HG03095 (cell line): ENCODE measurements around the gene C1QTNF6.
"Not testable (repeated sequence)": the region's sequence is repeated elsewhere in the genome, so short reads cannot be mapped to it uniquely, and the experiment has no call there.

Source experiments
- ATAC-seq: cut with Tn5 transposase; IDR thresholded peaks from one replicate; pipeline ENCODE4 v1.9.1; 2021; ENCODE audit warnings: moderate library complexity; ENCODE audit not compliant: unreplicated experiment

C1QTNF6 gene

DNA sequence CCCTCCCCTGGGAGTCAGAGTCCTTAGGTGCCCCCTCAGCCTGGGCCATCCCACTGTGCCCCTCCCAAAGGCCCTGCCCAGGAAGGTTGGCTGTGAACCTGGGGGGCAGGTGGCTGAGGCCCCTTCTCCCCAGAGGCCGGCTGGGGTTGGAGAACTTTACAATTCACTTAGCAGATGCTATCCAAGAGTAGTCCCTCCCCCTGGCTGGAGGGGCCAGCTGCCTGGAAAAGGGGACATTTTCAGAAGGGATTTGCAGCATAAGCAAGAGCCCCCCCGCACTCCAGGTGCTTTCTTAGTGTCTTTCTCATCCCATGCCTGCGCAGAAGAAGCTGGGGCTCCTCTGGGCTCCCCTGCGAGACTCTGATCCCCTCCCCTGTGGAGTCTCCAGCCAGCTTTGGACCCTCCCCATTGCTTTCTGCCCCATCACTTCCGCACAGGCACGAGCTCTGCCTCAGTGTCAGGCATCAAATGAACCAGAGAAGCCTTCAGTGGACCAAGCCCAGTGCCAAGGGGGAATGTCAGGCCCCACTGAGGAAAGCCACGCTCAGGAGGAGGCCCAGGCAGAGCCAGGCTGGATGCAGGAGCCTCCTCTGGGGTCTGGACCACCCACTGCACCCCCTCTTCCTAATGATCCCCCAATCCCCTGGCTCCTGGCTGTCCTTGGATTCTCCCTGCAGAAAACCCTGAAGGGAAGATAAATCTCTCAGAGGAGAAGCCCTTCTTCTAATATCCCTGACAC is 20.5 kb upstream of the C1QTNF6 start:
- ATAC-seq: no peak

DNA sequence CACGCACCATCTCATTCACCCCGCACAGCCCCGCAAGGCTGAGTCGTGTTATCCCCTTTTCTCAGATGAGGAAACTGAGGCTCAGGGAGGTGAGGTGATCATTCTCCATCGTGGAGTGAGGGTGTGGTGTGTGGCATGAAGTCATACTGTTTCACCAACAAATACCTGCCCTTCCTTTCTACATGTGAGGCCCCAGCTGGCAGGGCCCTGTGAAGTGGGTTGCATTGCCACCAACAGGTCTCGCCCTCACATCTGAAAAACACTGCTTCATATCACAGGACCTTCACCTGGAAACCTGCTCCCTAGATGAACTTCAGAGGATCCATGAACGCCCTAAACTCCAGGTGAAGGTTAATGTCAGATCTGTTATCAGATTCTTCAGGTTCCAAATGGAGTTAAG is 19.9 kb upstream of the C1QTNF6 start:
- no peak for ATAC-seq

DNA sequence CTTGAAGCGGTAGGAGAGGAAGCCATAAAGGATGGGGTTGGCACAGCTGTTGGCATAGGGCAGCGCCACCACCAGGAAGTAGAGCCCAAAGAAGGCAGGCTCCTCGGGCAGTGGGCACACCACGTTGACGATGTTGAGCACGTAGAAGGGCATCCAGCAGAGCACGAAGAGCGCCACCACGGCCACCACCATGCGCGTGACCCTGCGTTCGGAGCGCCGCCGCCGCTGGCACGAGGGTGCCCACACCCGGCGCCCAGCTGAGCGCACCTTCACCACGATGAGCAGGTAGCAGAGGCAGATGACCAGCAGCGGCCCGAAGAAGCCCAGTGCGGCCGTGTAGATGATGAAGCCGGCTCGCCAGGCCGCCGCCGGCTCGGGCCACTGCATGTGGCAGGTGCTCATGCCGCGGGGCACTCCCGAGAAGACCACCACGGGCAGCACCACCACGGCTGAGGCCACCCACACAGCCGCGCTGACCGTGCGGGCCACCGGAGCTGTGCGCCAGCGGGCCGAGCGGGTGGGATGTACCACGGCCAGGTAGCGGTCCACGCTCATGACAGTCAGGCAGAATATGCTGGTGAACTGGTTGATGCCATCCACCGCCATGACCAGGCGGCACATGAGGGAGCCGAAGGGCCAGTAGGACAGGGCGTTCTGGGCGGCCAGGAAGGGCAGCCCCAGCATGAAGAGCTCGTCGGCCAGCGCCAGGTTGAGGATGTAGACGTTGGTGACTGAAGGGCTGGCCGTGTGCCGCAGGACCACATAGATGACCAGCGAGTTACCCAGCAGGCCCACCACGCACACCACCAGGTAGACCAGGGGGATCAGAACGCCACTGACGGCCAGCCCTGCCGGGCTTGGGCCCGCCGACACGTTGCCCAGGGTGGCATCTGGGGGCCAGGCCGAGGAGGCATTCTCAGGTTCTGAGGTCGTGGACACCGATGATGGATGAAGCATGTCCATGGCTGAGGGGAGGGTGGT is 19.1 kb upstream of the C1QTNF6 start:
- ATAC-seq: no peak

DNA sequence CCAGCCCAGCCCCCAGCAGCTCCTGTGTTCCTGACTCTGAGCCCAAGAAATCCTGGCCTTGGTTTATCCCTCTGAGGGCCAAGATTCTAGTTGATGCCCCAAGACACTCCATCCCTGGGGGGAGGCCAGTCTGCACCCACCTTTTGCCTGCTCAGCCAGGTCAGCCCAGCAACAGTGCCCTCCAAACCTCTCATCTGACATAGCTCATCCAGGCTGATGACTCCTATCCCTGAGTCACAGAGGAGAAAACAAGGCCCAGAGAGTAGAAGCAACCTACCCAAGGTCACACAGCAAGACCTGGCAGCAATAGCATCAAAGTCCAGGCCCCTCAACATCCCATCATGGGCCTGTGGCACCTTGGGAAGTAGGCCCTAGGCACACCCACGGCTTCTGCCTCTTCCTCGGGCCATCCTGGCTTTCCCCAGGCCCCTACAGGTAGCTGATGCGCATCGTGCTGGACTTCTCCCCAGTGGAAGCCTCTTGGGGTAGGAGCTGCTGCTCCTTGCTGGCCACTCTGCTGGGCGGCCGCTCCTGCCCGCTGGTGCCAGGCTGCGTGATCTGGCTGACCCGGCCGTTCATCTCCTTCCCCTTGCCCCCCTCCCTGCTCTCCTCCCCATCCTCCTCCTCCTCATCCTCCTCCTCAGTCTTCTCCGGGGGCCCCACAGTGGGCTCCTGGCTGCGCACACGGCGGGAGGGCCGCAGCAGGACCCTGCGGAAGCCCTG is 18.2 kb upstream of the C1QTNF6 start:
- no peak for ATAC-seq

DNA sequence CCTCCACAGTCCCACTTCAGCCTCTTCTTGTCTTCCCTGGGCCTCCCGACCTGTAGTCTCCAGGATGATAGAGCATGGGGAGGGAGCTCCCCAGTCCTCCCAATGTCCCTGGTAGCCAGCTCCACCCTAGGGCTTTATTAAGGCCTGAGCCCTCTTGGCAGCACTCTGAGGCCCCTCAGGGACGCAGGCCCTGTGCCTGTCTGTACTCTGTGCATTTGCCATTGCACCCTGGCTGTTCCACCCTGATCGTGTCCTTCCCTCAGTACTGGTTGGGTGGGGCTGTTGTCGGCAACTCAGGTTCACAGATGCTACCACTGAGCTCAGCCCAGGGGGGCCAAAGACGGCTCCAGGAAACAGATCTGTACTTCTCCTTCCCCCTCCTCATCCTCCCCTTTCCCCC is 17.0 kb upstream of the C1QTNF6 start:
- ATAC-seq: no peak

DNA sequence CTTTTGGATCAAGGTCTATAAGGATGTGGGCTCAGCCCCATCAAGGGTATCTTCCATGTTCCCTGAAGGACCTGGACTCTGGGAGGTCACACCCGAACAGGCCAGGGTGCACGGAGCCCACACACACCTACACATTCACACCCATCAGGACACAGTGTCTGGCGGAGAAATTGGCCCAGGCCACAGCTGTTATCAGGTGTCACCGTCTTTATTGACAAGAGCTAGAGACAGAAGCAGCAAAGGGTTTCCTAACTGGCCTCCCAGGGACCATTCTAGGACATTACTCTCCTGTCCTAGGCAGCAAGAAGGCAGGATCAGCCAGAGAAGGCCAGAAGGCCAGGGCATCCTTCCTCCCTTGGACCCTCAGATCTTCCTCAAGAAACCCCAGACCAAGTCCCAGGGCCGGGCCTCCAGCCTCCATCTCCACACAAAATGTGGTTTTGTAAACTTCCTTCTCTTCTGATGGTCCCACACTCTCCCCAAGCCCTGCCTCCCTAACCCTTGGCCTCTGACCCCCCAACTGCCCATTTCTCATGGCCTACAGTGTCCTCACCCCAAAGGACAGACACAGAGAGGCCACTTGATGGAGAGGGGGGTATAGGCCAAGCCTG is 16.1 kb upstream of the C1QTNF6 start:
- ATAC-seq: no peak

DNA sequence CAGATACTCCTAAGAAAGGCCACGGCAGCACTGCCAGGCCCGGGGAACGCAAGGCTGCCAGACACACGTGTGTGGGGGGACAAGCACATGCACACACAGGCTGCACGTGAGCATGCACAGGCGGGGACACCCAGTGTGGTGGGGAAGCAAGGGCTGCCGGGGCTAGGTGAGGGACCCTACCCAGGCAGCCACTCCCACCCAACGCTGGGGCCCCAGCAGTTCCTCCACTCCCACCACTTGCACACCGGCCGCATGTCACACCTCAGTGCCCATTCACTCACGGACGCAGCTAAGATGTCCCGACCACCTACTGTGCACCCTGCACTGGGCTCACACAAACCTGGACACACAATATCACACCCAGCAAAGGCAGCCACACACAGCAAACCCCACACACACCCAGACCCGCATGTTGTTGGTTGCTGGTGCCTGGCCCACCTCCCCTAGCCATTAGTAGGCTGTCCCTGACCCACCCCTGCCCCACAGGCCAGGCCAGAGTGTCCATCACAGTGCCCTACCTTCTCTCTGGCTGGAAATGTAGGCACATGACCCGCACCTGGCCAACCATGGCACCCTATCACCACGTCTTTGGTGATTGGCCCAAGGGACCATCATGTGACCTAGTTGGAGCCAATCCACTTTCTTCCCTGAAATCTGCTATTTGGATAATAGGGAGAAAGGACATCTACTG is 15.5 kb upstream of the C1QTNF6 start:
- ATAC-seq: no peak

DNA sequence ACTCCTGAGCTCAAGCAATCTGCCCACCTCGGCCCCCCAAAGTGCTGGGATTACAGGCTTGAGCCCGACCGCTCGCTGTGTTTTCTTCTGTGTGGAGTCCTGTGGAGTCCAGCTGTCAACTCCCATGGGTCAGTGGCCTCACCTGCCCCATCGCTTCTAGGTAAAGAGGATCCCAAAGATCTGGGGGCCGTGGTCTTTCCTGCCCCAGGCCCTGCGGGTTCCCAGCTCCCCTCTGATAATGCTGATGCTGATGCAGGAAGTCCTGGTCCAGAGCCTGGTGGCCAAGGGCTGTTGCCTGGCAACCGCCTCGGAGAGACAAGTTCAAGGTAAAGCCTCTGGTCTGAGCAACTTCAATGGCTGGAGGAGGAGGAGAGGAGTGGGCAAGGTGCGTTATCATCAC is 14.7 kb upstream of the C1QTNF6 start:
- no peak for ATAC-seq

DNA sequence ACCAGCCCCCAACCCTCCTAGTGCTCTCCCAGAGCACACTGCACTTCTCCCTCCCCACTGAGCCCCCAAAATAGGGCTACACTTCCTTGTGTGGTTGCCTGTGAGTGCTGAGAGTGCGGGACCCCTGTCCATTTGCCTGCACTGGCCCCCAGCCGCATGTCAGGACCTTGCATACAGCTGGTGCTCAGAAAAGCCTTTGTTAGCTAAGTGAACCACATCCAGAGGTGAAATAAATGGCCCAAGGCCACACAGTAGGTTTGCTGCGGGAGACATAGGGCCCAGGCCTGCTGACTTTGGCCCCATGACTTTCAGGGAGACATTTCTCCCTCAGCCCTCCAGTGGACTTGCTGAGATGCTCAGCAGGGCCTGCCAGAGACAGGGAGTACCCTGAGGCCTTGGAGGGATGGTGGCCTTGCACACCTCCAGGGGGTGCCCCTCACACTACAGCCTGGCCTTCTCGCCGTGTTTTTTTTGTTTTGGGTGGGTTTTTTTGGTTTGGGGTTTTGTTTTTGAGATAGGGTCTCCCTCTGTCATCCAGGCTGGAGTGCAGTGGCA is 14.0 kb upstream of the C1QTNF6 start:
- ATAC-seq: no peak

DNA sequence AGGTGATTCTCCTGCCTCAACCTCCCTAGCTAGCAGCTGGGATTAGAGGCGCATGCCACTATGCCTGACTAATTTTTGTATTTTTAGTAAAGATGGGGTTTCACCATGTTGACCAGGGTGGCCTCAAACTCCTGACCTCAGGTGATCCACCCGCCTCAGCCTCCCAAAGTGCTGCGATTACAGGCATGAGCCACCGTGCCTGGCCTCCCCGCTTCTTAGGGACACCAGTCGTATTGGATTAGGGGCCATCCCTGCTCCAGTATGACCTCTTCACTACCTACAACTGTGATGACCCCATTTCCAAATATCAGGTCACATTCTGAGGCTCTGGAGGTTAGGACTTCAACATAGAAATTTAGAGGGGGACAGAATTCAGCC is 13.4 kb upstream of the C1QTNF6 start:
- not testable (repeated sequence) for ATAC-seq

DNA sequence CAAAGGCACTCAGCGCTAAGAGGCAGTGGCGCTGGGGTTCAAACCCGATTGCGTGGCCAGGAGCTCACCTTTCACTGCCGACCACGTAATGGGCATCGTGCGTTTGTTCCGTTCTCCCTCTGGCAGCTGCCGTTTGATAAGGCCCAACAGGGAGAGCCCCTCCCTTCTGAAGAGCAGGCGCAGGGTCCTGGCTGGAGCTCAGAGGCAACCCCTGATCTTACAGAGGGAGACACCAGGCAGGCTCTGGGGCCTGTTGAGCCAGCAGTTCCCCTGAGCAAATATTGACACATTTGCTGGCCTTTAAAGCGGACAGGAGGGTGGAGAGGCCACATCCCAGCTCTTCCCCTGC is 11.7 kb upstream of the C1QTNF6 start:
- peak; percentile 5 for ATAC-seq

DNA sequence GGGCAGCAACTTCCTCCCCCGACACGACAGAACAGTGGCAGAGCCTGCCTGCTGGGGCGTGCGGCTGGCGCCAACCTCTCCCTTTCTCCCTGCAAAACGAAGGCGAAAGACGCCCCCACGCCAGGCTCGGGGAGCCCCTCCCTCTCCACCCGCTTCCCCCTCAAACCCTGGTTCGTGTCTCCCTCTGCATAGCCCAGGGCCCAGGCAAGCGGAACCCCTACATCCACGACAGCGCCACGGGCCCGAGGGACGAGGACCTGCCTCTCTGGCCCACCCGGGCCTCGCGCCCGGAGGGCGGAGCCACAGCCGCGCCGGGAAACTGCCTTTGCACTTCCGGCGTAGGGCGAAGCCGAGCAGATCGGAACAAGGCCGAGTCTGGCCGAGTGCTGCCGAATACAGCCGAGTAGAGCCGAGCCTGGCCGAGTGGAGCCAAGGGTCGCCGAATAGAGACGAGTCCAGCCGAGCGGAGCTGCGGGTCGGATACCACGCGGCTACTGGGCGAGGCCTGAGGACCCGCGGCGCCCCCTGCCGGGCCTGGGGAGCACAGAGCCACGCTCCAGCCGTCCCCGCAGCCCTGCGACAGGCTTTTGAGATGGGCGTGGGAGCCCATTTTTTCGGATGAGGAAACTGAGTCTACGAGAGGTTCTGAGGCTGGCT is 11.2 kb upstream of the C1QTNF6 start:
- peak; percentile 77 for ATAC-seq

DNA sequence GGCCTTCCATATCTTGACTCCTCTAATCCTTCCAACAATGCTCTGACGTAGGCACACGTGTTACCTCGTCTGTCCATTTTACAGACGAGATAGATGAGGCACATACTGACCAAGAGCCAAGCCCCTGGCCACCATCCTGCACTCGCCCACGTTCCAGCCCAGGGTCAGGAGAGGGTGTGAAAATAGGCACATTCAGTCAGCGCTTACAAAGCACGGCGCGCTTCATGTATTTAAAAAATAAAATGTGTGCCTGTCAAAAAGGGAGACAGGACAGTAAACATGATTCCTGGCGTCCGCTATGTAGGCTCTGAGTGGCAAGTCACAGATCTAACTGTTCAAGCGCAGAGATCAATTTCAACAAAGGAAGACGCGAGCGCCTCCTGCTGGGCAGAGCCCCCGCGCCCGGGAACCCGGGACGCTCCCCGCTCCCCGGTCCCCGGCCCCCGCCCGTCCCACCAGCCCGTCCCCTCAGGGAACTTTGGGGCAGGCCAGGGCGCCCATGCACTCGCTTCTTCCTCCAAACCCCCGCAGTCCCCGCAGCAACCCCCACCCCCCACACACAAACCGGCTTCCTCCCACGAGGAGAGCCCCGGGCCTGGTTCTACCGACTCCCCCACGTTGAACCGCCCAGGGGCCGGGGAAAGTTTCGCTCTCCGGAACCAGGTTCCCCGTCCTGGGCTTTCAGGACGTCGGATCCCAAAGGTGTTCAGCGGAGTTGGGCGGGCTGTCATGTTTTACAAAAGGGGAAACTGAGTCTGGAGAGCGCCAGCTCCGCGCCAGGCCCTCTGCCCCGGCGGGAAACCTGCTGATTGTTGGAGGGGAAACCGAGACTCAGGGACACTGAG is 10.4 kb upstream of the C1QTNF6 start:
- ATAC-seq: no peak

DNA sequence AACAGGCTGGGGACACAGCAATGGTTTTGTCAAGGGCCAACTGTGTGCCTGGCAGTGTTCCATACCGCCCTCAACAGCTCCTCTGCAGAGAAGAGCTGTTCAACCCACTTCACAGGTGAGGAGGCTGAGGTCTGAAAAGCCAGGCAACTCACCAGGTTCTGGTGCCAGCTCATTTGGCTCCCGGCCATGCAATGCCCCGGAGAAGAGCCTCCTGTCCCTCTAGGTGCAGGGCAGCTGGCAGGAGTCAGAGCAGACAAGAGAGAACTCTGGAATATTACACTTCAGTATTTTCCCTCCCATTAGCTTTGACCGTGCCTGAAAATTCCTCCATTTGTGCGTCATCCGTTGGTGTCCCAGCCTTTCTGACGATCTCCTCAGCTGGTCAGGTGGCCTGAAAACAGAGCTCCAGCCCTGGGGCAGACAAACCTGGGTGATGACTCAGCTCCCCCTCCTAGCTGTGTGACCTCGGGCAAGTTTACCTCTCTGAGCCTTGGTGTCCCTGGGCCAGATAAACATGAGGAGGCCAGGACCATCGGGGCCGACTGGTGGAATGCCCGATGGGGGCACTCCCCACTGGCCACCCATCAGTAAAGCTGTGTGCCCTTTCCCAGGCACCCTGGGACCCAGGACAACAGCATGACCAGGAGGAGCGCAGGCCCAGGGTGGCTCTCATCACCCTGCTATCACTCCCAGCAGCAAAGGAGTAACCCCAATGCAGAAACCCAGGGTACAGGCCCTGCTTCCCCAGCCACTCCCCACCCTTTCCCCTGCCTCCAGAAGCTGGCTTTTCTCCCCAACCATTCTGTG is 9.6 kb upstream of the C1QTNF6 start:
- ATAC-seq: no peak

DNA sequence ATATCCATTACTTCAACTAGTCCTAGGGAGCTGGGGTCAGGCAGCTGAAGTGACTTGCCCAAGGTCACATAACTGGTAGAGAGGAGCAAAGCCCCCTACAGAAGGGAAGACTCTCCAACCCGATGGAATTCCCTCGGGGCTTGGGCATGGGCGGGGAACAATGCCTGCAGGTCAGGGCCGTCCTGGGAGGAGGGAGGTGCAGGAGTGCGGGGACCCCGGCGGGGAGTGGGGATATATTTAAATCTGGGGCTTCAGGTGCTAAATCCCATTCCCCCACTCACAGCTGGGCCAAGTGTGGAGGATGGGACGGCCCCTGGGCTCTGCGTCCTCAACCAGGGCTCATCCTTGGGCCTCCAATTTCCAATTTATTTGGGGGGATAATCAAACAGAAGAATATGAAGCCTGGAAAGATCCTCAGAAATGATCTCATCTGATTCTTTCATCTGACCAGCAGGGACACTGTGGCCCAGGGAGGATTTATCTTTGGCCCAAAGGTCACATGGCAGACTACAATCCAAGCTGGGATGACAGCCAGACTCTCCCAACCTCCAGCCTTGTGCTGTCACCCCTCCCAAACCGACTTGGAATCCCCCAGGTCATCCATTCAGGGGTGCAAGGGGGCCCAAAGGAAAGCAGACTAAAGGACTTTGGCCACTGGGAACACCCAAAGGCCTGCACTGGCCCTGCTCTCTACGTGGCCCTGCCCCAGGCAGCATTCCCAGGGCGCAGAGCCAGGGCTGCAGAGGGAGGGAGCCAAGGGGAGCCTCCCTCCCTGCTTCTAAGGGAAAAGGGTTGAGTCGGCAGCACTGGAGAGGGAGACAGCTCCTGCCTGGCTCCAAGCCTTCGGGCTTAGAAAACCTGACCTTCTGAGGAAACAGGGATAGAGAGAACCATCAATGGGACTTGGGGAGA is 8.7 kb upstream of the C1QTNF6 start:
- ATAC-seq: no peak

DNA sequence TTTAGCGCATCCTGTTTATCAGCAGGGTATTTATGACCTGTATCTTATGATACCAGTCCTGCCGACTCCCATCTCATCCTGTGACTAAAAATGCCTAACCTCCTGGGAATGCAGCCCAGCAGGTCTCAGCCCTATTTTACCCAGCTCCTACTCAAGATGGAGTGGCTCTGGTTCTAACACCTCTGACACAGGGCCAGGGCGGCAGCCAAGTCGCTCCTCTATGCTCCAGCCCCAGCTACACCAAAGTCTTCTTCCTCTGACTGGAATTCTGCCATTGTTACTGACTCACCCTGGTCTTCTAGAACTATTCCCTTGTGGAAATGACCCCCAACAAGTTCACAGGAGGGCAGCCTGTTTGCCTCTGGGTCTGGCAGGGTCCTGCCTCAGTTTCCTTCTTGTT is 7.9 kb upstream of the C1QTNF6 start:
- ATAC-seq: no peak

DNA sequence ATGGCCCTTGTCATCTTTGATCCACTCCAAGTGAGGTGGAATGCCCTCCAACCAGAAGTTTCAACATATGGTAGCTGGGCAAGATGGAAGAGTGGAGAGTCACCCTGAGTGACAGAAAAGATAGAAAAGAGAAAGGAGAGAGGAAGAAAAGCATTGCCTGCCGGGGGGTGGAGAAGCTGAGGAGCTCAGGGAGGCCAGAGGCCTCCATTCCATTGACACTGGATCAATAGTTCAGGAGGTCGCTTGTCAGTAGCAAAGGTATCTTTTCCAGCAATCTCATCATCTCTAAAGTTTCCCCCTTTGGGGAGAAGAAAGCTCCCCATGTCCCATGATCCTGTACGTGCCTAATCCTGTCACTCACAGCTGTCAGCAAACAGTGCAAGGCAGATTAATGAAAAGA is 6.7 kb upstream of the C1QTNF6 start:
- no peak for ATAC-seq
